Panc1 (cell line): ENCODE data around the gene PRDX1. TPM values are rescaled to one million over a fixed set of nuclear protein-coding genes. Genes with fewer than 3 reads are reported as not detected.
A peak's percentile ranks its signal among the peaks of the same experiment; 100 is the strongest.
"Not testable (repeated sequence)": the region's sequence is repeated elsewhere in the genome, so short reads cannot be mapped to it uniquely, and the experiment has no call there.

Experiments
- ATAC-seq: fragments of 200-7000 bp; cut with Tn5 transposase; 2 replicates; pipeline ENCODE4 v1.9.1; 2020; ENCODE audit warnings: mild to moderate bottlenecking, moderate library complexity
- BruUV-seq: library from RNA; stranded (reverse); fragments of 400-500 nt; replicated peaks from 2 replicates; lab custom pipeline; 2021; lab: Mats Ljungman, UMichigan
- CTCF ChIA-PET: fragments of 300-600 bp; sonication (Branson Sonifier 250); formaldehyde crosslinking; loops from one replicate; lab custom pipeline; 2022; ENCODE audit warnings: antibody characterized with exemption; lab: Charles Lee
- POLR2A ChIA-PET: fragments of 300-600 bp; sonication (Branson Sonifier 250); formaldehyde crosslinking; loops from one replicate; lab custom pipeline; 2022; ENCODE audit warnings: antibody characterized with exemption; lab: Charles Lee
- DNase-seq: peaks from one replicate; pipeline ENCODE4 v3.0.0-alpha.2; 2010; ENCODE audit warnings: low read depth, low spot score
- H3K27ac ChIP-seq: 2 replicates; pipeline ENCODE4 v1.5.1; 2011; ENCODE audit warnings: mild to moderate bottlenecking, low read length, inconsistent platforms
- H3K27me3 ChIP-seq: fragments of 200-500 bp; sonication (Bioruptor generic); 2 replicates; pipeline ENCODE4 v1.6.0; 2014; ENCODE audit warnings: low read length, inconsistent platforms; ENCODE audit not compliant: control insufficient read depth, insufficient read depth
- H3K36me3 ChIP-seq: fragments of 200-500 bp; sonication (Bioruptor generic); 2 replicates; pipeline ENCODE4 v1.5.1; 2014; ENCODE audit warnings: inconsistent platforms, mild to moderate bottlenecking, low read length, moderate library complexity; ENCODE audit not compliant: control insufficient read depth, insufficient read depth
- H3K4me1 ChIP-seq: 2 replicates; pipeline ENCODE4 v1.5.1; 2011; ENCODE audit warnings: inconsistent platforms, mild to moderate bottlenecking, low read length, moderate library complexity; ENCODE audit not compliant: control insufficient read depth, insufficient read depth
- H3K4me3 ChIP-seq, 2 experiments: 2 replicates each; pipeline ENCODE4 v1.5.1; 2011 to 2012; ENCODE audit warnings: low read depth in 2 of 2, low read length in 2 of 2, mild to moderate bottlenecking in 2 of 2, inconsistent platforms in 1 of 2, moderate library complexity in 1 of 2
- H3K9me3 ChIP-seq: fragments of 200-500 bp; sonication (Bioruptor generic); 2 replicates; pipeline ENCODE4 v1.5.1; 2014; ENCODE audit warnings: low read depth, mild to moderate bottlenecking, inconsistent platforms, low read length, moderate library complexity; ENCODE audit not compliant: control insufficient read depth, insufficient read depth
- CTCF ChIP-seq: fragments of 450-650 bp; IDR thresholded peaks from 2 replicates; pipeline ENCODE4 v1.5.1; 2017; ENCODE audit warnings: mild to moderate bottlenecking
- POLR2AphosphoS5 ChIP-seq: IDR thresholded peaks from 2 replicates; pipeline ENCODE4 v1.6.1; 2012; ENCODE audit warnings: mild to moderate bottlenecking, low read depth, low read length, moderate library complexity
- REST ChIP-seq, 2 experiments: IDR thresholded peaks; 2 replicates each; pipeline ENCODE4 v1.6.1; 2011 to 2012; ENCODE audit warnings: low read depth in 2 of 2, control low read depth in 1 of 2, low read length in 1 of 2, mild to moderate bottlenecking in 1 of 2, moderate library complexity in 1 of 2; ENCODE audit not compliant: insufficient read depth in 1 of 2
- SIN3A ChIP-seq: IDR thresholded peaks from 2 replicates; pipeline ENCODE4 v1.6.1; 2012; ENCODE audit warnings: low read depth, mild to moderate bottlenecking, low read length, moderate library complexity, borderline replicate concordance; ENCODE audit not compliant: insufficient read depth
- TCF7L2 ChIP-seq: IDR thresholded peaks from 2 replicates; pipeline ENCODE4 v1.6.1; 2011; ENCODE audit warnings: mild to moderate bottlenecking, low read depth, low read length, inconsistent platforms
- in situ Hi-C: cut with HindIII; loops from 2 replicates; pipeline ENCODE4 v1.10.0; 2016; ENCODE audit warnings: low sequenced_read_pairs, low pct_unique_long_range_greater_than_20kb
- intact Hi-C: fragments of 100-400 bp; cut with micrococcal nuclease; formaldehyde crosslinking; loops from one replicate; pipeline ENCODE4 v1.10.0; 2022; ENCODE audit not compliant: unreplicated experiment
- total RNA-seq: library from RNA; stranded (reverse); gene quantifications from one replicate; pipeline ENCODE4 v1.2.1, GENCODE V29; 2021; ENCODE audit not compliant: unreplicated experiment

The PRDX1 gene
- total RNA-seq, 1 experiment from 2014 or later, result 719 TPM

- peak overlapping the region; percentile 29 for H3K27ac ChIP-seq
- TF ChIP-seq TCF7L2 (no peak), SIN3A (no peak), POLR2AphosphoS5 (no peak), CTCF (no peak), REST (IDR thresholded peaks at IDR 0.05; ENCODE audit: insufficient read depth in 1 of 2, low read depth in 2 of 2, low read length in 1 of 2) (no peak)
- H3K4me1 ChIP-seq, result 0 out of 2 replicates have a peak, but pooled peaks cover 3% of the 10 kb centered on the region
- intact Hi-C loops, result loop anchor here (5.0 kb wide), 1 partner anchor 478 kb away; the partner anchor contains the start of genes HECTD3 and UROD
- H3K27me3 ChIP-seq, result no peaks in the 10 kb centered on the region; the same call in 1 of the 2 replicates
- H3K4me3 ChIP-seq, result peak overlapping the region; percentile 63 to 77
- ATAC-seq (no peak), DNase-seq (no peak)
- H3K9me3 ChIP-seq, result no peaks in the 10 kb centered on the region
- POLR2A ChIA-PET, result no interaction called here
- in situ Hi-C loops, result no loop called here
- CTCF ChIA-PET, result interaction anchor here (4.0 kb wide), 1 partner anchor 130 kb away, joined by 32 read pairs; no protein-coding TSS in a partner anchor
- BruUV-seq, result no TSS peak
- no peaks in the 10 kb centered on the region for H3K36me3 ChIP-seq
These were observed 31.5 kb downstream of the PRDX1 start for GRCh38 chr1:45490121-45490625.

GRCh38 chr1:45489379-45489778, 32.3 kb downstream of the PRDX1 start:
- H3K9me3 ChIP-seq, DNase-seq, H3K4me3 ChIP-seq, BruUV-seq, ATAC-seq, CTCF ChIA-PET, in situ Hi-C loops, intact Hi-C loops, H3K27ac ChIP-seq, H3K36me3 ChIP-seq, H3K27me3 ChIP-seq, H3K4me1 ChIP-seq: not testable (repeated sequence)
- POLR2A ChIA-PET, result interaction anchor here (0.6 kb wide), 1 partner anchor 63 kb away, joined by 5 read pairs; no protein-coding TSS in a partner anchor

GRCh38 chr1:45488666-45489377, 32.9 kb downstream of the PRDX1 start:
- BruUV-seq, result no TSS peak
- intact Hi-C loops, result no loop called here
- in situ Hi-C loops, result no loop called here
- ChIA-PET POLR2A (interaction anchor here (0.6 kb wide), 2 partner anchors 63 to 743 kb away, joined by 3 to 5 read pairs; no protein-coding TSS in a partner anchor), CTCF (no interaction called here)
- Histone ChIP-seq H3K36me3 (no peaks in the 10 kb centered on the region), H3K27ac (no peak overlapping the region), H3K4me3 (no peak overlapping the region), H3K27me3 (no peaks in the 10 kb centered on the region; the same call in 1 of the 2 replicates), H3K9me3 (no peaks in the 10 kb centered on the region), H3K4me1 (0 out of 2 replicates have a peak, but pooled peaks cover 3% of the 10 kb centered on the region)
- DNase-seq (no peak), ATAC-seq (no peak)
- TF ChIP-seq REST (IDR thresholded peaks at IDR 0.05; ENCODE audit: insufficient read depth in 1 of 2, low read depth in 2 of 2, low read length in 1 of 2), result no peak
- TF ChIP-seq TCF7L2, result no peak
- no peak for TF ChIP-seq CTCF
- no peak for TF ChIP-seq SIN3A
- TF ChIP-seq POLR2AphosphoS5, result no peak
